GM19397 (cell line): ENCODE data around the gene CEP43.

Experiments used
- ATAC-seq: cut with Tn5 transposase; IDR thresholded peaks from one replicate; pipeline ENCODE4 v1.9.1; 2021; ENCODE audit warnings: mild to moderate bottlenecking, moderate library complexity; ENCODE audit not compliant: unreplicated experiment

Gene CEP43

DNA sequence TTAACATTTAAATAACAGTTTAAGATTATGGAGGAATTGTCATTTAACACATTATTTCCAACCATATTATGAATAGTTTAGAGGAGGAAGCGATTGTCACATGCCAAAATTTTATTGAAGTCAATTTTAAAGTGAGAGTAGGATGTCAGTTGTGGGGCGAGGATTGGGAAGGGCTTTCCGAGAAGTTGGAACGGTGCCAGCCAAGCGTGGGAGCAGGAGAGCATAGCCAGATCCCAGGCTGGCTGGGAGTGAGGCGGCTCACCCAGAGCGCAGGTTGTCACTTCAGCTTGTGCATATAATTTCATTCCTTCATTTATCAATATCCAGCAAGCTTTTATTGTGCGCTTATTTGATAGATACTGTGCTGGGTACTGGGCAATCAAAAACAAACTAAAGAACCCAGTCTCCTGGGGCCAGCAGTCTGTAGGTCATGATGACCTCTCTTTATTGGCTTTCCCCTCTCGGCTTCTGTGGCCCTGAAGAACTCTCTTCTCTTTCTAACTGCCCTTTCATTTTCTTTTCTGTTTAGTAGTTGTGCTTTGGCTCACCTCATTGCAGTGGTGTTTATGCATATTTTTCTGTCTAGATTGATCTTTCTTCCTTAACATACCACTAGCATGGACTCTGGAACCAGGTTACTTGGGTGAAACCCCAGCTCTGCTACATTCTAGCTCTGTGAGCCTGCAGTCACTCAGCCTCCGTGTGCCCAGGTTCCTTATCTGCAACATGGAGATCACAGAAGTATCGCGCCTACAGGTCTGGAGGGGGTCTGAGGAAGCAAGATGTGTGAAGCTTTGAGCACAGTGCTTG lies 6.4 kb downstream of the CEP43 start:
- ATAC-seq = no peak

DNA sequence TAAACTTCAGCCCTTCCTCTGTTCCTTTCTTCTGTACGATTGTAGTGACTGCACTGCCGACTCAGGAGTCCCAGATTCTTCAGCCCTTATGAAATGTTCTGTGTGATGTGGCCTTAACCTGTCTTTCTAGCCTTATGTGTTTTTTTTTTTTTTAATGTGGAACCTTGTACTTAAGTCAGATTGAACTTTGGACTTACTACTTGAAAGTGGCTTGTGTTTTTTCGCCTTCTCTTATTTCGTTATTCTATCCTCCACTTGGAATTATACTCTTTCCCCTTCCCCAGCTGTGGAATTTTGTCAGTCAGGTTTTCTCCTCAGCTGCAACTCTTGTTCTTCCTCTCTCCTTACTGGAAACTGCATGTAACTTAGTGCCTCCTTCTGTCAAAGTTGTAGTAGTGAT lies 8.8 kb downstream of the CEP43 start:
- no peak for ATAC-seq

GRCh38 chr6:167013067-167013466 lies 13.9 kb downstream of the CEP43 start:
- ATAC-seq = no peak

DNA sequence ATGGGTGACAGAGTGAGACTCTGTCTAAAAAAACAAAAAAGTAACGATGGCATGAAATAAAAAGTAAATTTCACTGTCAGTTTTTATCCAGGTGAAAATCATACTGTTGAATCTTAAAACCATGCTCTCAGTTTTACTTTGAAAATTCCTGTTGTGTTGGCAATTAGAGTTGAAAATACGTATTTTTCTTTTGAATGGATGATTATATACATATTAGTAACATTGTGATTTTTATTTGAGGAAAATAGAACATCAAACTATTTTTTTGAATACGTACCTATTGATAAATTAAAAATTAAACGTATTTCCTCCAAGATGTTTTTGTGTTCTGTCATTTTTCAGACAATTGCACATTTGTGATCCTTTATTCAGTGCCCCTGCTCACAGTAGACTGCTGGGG lies 14.7 kb downstream of the CEP43 start:
- no peak for ATAC-seq

DNA sequence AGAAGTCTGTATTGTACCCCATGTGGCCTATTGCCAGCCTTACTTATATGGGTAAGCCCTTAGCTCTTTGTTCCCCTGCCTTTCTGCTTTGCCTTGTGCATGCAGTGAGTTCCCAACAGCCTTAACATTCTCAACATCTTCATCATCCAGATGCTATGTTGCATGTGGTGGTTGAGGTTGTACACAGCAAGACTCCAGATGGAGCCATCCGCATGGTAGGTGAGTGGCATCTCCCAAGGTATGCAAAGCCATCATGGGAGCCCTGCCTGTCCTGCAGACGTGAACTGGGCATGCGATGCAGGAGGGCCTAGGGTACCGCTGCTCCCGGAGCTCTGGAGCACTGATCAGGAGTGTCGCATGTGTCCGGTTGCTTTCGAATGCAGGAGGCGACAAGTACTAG lies 16.1 kb downstream of the CEP43 start:
- ATAC-seq = no peak

DNA sequence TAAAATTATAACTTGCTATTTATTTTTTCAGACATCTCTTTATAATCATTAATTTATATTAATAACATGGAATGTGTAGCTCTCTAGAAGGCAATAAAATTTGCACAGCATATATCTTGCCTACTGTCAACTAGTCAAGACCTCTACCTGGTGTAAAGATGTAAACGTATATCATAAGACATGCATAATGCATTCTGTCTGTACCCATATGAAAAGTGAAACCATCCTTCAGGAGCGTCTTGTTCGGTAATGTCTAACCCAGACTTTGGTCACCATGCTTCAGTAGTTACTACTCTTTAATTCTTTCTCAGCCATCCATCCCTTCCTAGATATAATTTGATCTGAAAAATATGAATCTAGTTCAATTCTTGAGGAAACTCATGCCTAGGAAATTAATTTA lies 21.0 kb downstream of the CEP43 start:
- peak; percentile 73 for ATAC-seq

DNA sequence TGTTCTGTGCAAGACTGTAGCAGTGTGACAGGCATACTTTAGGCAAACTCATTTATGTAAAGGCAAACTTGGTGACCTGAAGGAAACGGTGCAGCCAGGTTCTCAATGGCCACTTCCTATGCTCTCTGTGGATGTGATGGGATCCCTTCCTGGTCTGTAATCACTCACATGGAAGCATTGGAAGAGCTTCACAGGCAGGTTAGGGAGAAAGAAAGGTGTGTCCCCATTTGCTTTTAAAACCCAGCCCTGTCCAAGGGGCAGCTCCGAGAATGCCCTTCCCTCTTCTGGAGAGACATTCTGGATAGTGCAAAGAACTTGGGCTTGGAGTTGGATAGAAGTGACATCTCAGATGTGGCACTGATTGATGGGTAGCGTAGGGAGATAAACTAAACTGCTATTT lies 28.1 kb downstream of the CEP43 start:
- ATAC-seq = no peak

- no peak for ATAC-seq
Observed at GRCh38 chr6:167027772-167028171, 28.6 kb downstream of the CEP43 start.

- ATAC-seq = no peak
Observed at GRCh38 chr6:167030222-167031072, 31.2 kb downstream of the CEP43 start.

- ATAC-seq = no peak
Observed at GRCh38 chr6:167031082-167031709, 32.0 kb downstream of the CEP43 start.

DNA sequence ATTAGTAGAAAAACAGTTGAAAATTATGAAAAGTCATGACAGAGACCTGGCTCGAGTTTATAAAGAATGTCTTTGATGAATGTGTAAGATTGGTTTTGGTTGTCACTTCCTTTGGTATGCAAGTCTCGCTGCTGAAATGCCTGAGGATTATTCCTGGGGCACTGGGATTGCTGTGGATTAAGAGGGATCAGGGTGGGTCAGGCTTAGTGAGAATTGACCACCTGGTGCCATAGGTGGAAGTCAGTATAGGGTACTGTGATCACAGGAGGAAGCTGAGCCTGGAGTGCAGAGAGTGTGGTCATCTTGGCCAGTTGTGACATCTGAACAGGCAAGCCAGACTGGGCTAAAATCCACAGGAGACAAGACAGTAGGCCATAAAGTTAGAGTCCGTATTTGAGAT lies 34.9 kb downstream of the CEP43 start:
- no peak for ATAC-seq

GRCh38 chr6:167037762-167038161 lies 38.6 kb downstream of the CEP43 start:
- ATAC-seq = no peak

- no peak for ATAC-seq
Observed at GRCh38 chr6:167044696-167045095, 45.5 kb downstream of the CEP43 start.

GRCh38 chr6:167045828-167046580 lies 46.8 kb downstream of the CEP43 start:
- no peak for ATAC-seq

DNA sequence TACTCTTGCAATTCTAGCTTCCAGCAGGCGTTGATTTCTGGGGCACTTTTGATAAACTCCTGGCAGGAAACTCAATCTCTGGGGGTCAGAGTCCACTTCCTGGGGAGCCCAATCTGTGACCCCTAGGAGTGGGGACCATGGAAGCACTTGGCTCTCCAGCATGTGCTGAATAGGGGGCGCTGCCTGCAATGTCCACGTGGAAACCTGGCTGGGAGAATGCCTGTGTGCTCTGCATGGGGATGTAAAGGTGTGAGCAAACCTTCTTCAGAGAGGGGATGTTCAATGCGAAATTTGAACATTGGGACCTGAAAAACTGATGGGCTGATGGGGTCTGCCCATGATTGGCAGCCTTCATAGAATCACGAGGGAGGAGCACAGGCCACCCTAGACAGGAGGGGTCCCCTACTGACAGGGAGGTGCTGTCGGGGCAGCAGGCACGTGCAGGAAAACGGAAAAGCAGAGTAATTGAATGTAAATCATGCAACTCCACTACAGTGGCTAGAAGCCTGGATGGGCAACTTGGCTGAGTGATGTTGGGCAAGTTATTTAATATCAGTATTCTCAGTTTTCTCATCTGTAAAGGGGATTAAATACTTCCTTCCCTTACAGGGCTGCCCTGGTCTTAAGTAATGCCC lies 47.8 kb downstream of the CEP43 start:
- peak; percentile 25 for ATAC-seq

DNA sequence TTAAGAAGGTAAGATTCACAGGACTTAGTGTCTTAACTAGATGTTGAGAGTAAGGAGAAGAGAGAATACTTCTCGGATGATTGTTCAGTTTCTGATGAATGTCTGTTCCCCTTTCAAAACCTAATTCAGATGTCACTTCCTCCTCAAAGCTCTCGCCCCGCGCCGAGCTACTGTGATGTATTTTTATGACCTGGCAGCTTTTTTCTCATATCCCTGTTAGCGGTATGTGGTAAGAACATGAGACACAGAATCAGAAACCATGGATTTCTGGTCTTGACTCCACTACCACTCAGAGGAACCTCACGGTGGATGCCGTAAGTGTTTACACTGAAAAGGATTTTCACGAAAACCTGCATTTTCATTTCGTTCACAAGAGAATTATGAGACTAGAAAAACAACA lies 48.4 kb downstream of the CEP43 start:
- peak; percentile 70 for ATAC-seq
